B cell (primary cell): Measurements from ENCODE around the gene RPTOR. TPM values are rescaled to one million over a fixed set of nuclear protein-coding genes. Genes with fewer than 3 reads are reported as not detected.

ENCODE experiments used
- ATAC-seq: fragments of 200-7000 bp; cut with Tn5 transposase; one replicate; pipeline ENCODE4 v1.10.0; 2021; ENCODE audit warnings: low read depth, mild to moderate bottlenecking, moderate number of reproducible peaks, moderate library complexity
- CTCF ChIA-PET: fragments of 350-600 bp; sonication (Branson Sonifier 250); formaldehyde crosslinking; loops from one replicate; lab custom pipeline; 2021; ENCODE audit warnings: antibody characterized with exemption, inconsistent platforms; lab: Charles Lee
- POLR2A ChIA-PET: fragments of 350-600 bp; sonication (Branson Sonifier 250); formaldehyde crosslinking; loops from one replicate; lab custom pipeline; 2021; ENCODE audit warnings: antibody characterized with exemption; lab: Charles Lee
- DNase-seq: peaks from one replicate; pipeline ENCODE4 v3.0.0; 2013
- H2AFZ ChIP-seq: 2 replicates; pipeline ENCODE4 v1.6.1; 2012; ENCODE audit warnings: mild to moderate bottlenecking, low read depth, low read length; ENCODE audit not compliant: insufficient read depth, poor library complexity, severe bottlenecking
- H3K27ac ChIP-seq, 2 donors: 1 replicate in 1 of 2; 2 replicates in 1 of 2; pipeline ENCODE4 v1.5.1; 2012 to 2013; ENCODE audit warnings: low read length in 2 of 2, mild to moderate bottlenecking in 2 of 2, moderate library complexity in 1 of 2
- H3K27me3 ChIP-seq, 4 experiments: fragments of 200-600 bp in 1 of 4; sonication (generic) in 1 of 4; replicated peaks in 1 of 4; 1 replicate in 2 of 4; 2 replicates in 2 of 4; pipeline versions ENCODE4 v1.6.1 to v1.7.0; 2013 to 2016; ENCODE audit warnings: low read length in 3 of 4, mild to moderate bottlenecking in 2 of 4, mixed read lengths in 1 of 4, moderate library complexity in 1 of 4; ENCODE audit not compliant: insufficient read depth in 4 of 4, control insufficient read depth in 3 of 4; ENCODE audit errors: control extremely low read depth in 1 of 4
- H3K36me3 ChIP-seq, 2 experiments: replicated peaks in 1 of 2; 1 replicate in 1 of 2; 2 replicates in 1 of 2; pipeline versions ENCODE4 v1.6.1 to v1.7.1; 2013; ENCODE audit warnings: low read length in 1 of 2; ENCODE audit not compliant: insufficient read depth in 2 of 2, control insufficient read depth in 1 of 2; ENCODE audit errors: control extremely low read depth in 1 of 2, extremely low read depth in 1 of 2
- H3K4me1 ChIP-seq, 2 donors: fragments of 200-600 bp in 1 of 2; sonication (generic) in 1 of 2; 1 replicate in 1 of 2; 2 replicates in 1 of 2; pipeline versions ENCODE4 v1.5.1 to v1.6.1; 2013 to 2017; ENCODE audit warnings: low read length in 2 of 2; ENCODE audit not compliant: control insufficient read depth in 2 of 2, insufficient read depth in 2 of 2
- H3K4me2 ChIP-seq: replicated peaks from 2 replicates; pipeline ENCODE3; 2012; ENCODE audit warnings: mild to moderate bottlenecking, low read depth, low read length; ENCODE audit not compliant: poor library complexity, severe bottlenecking
- H3K4me3 ChIP-seq, 5 experiments: fragments of 200-600 bp in 1 of 5; sonication (generic) in 1 of 5; 1 replicate in 3 of 5; 2 replicates in 2 of 5; pipeline versions ENCODE4 v1.5.1 to v1.7.0; 2011 to 2016; ENCODE audit warnings: low read length in 4 of 5, mild to moderate bottlenecking in 4 of 5, low read depth in 2 of 5, control low read depth in 1 of 5, moderate library complexity in 1 of 5; ENCODE audit not compliant: insufficient read depth in 1 of 5; ENCODE audit errors: control extremely low read depth in 1 of 5, extremely low read depth in 1 of 5
- H3K79me2 ChIP-seq: fragments of 200-600 bp; sonication (generic); one replicate; pipeline ENCODE4 v1.6.0; 2016; ENCODE audit warnings: low read length; ENCODE audit not compliant: control insufficient read depth, insufficient read depth
- H3K9ac ChIP-seq: fragments of 200-600 bp; sonication (generic); 2 replicates; pipeline ENCODE4 v1.6.1; 2017; ENCODE audit warnings: mild to moderate bottlenecking, low read length, moderate library complexity
- H3K9me3 ChIP-seq, 3 donors: one replicate each; pipeline versions ENCODE4 v1.6.1 to v1.7.1; 2013; ENCODE audit warnings: low read length in 2 of 3; ENCODE audit not compliant: control insufficient read depth in 2 of 3, insufficient read depth in 1 of 3; ENCODE audit errors: control extremely low read depth in 1 of 3
- H4K20me1 ChIP-seq: 2 replicates; pipeline ENCODE4 v1.6.0; 2012; ENCODE audit warnings: mild to moderate bottlenecking, low read length; ENCODE audit not compliant: insufficient read depth, control insufficient read depth, poor library complexity, severe bottlenecking
- H3K27ac Mint-ChIP-seq: one replicate; pipeline ENCODE4 v1.8.0; 2021; ENCODE audit warnings: mixed read lengths
- H3K27me3 Mint-ChIP-seq: one replicate; pipeline ENCODE4 v1.8.0; 2021; ENCODE audit warnings: mixed read lengths
- H3K4me1 Mint-ChIP-seq: one replicate; pipeline ENCODE4 v1.8.0; 2021; ENCODE audit warnings: mixed read lengths
- H3K4me3 Mint-ChIP-seq: one replicate; pipeline ENCODE4 v1.8.0; 2021; ENCODE audit warnings: mixed read lengths
- H3K9me3 Mint-ChIP-seq: one replicate; pipeline ENCODE4 v1.8.0; 2022; ENCODE audit warnings: mixed read lengths; ENCODE audit not compliant: insufficient read depth
- CTCF ChIP-seq: fragments of 200-600 bp; IDR thresholded peaks from one replicate; pipeline ENCODE4 v1.8.0; 2022; ENCODE audit warnings: antibody characterized with exemption, mild to moderate bottlenecking
- EZH2 ChIP-seq: IDR thresholded peaks from 2 replicates; pipeline ENCODE4 v1.6.1; 2012; ENCODE audit warnings: borderline replicate concordance, low read depth, mild to moderate bottlenecking, moderate library complexity, low read length; ENCODE audit not compliant: insufficient read depth, poor library complexity, severe bottlenecking
- WGBS: methylation state at CpG from one replicate; pipeline ENCODE4 v1.1.5; 2013; ENCODE audit warnings: missing lambda C conversion rate; ENCODE audit not compliant: insufficient coverage; 5-methylcytosine and 5-hydroxymethylcytosine counted together
- intact Hi-C: fragments of 100-400 bp; cut with micrococcal nuclease; formaldehyde crosslinking; loops from one replicate; pipeline ENCODE4 v1.10.0; 2022
- polyA plus RNA-seq: library from polyadenylated mRNA; depleted of rRNA; stranded (reverse); fragments of >200 nt; gene quantifications from 2 replicates; pipeline ENCODE4 v1.2.3, GENCODE V29; 2012
- total RNA-seq, 2 donors: library from RNA; stranded (reverse); fragments of 120-200 nt in 1 of 2; gene quantifications; 1 replicate in 1 of 2; 2 replicates in 1 of 2; pipeline versions ENCODE4 v1.2.3 to v1.2.4, GENCODE V29; 2013 to 2022

The RPTOR gene
- total and polyA plus RNA-seq, 2 donors (not counting 1 experiment from before 2014, with no cell fraction given), result 13.4 to 58.8 TPM

GRCh38 chr17:80778716-80779115 lies 234.1 kb downstream of the RPTOR start:
- WGBS, result 97% methylated on average over 12 of the region's 13 CpGs
- Histone ChIP-seq H3K36me3 (peaks cover 0 to 18% of the 10 kb centered on the region in 2 experiments), H4K20me1 (no peaks in the 10 kb centered on the region), H3K9me3 (no peaks in the 10 kb centered on the region), H3K4me3 (no peak overlapping the region), H3K4me2 (no peak overlapping the region), H3K79me2 (no peaks in the 10 kb centered on the region), H3K27me3 (no peaks in the 10 kb centered on the region), H2AFZ (no peak overlapping the region), H3K27ac (no peak overlapping the region), H3K9ac (no peak overlapping the region), H3K4me1 (peaks cover 38 to 53% of the 10 kb centered on the region in 2 donors)
- Mint-ChIP-seq H3K4me3 (no peak overlapping the region), H3K9me3 (no peaks in the 10 kb centered on the region), H3K4me1 (peaks cover 42% of the 10 kb centered on the region), H3K27me3 (no peaks in the 10 kb centered on the region), H3K27ac (no peak overlapping the region)
- CTCF ChIA-PET, result no interaction called here
- ATAC-seq (no peak), DNase-seq (no peak)
- POLR2A ChIA-PET, result no interaction called here
- TF ChIP-seq CTCF (no peak), EZH2 (no peak)
- intact Hi-C loops, result no loop called here

DNA sequence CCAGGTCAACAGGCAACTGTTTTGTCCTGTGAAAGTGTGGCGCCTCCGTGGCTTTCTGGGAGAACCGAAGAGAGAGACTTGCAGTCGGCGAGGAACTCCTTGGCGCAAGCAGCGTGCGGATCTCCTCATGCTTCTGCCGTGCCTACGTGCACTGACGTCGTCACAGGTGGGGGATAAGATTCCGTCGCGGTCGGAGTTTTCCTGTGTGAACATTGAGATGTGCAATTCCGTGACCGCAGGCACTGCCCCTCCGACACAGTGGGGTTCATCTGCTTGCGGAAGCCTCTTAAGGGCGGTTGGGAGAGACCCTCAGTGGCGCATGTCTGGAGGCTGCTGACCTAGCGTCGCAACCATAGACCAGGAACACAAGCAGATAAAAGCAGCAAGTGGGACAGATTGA lies 234.7 kb downstream of the RPTOR start:
- WGBS, result over 99% methylated on average over 24 of the region's 24 CpGs
- Histone ChIP-seq H3K4me1 (peaks cover 32 to 47% of the 10 kb centered on the region in 2 donors), H3K27ac (no peak overlapping the region), H3K4me2 (no peak overlapping the region), H4K20me1 (no peaks in the 10 kb centered on the region), H3K4me3 (no peak overlapping the region), H3K27me3 (no peaks in the 10 kb centered on the region), H3K79me2 (no peaks in the 10 kb centered on the region), H2AFZ (no peak overlapping the region), H3K9ac (no peak overlapping the region), H3K36me3 (peaks cover 0 to 18% of the 10 kb centered on the region in 2 experiments), H3K9me3 (no peaks in the 10 kb centered on the region)
- no peak overlapping the region for H3K27ac Mint-ChIP-seq
- CTCF ChIA-PET, result no interaction called here
- no peak for ATAC-seq
- H3K27me3 Mint-ChIP-seq, result no peaks in the 10 kb centered on the region
- H3K9me3 Mint-ChIP-seq, result no peaks in the 10 kb centered on the region
- no peak overlapping the region for H3K4me3 Mint-ChIP-seq
- H3K4me1 Mint-ChIP-seq, result peaks cover 36% of the 10 kb centered on the region
- POLR2A ChIA-PET, result interaction anchor here (0.9 kb wide), 1 partner anchor 48 kb away, joined by 4 read pairs; no protein-coding TSS in a partner anchor
- no peak for DNase-seq
- no peak for TF ChIP-seq EZH2
- TF ChIP-seq CTCF, result no peak
- intact Hi-C loops, result no loop called here
